Endodermal cell (in vitro differentiated cells): ENCODE measurements around the gene CAMTA1. TPM values are rescaled to one million over a fixed set of nuclear protein-coding genes. Genes with fewer than 3 reads are reported as not detected.

Experiments used
- DNase-seq: peaks from one replicate; pipeline ENCODE4 v3.0.0-alpha.2; 2017
- H3K27ac ChIP-seq: 2 replicates; pipeline ENCODE4 v1.5.1; 2013; ENCODE audit warnings: mild to moderate bottlenecking, low read depth, low read length, moderate library complexity
- H3K27me3 ChIP-seq: 2 replicates; pipeline ENCODE4 v1.6.1; 2013; ENCODE audit warnings: mild to moderate bottlenecking, low read length, moderate library complexity; ENCODE audit not compliant: insufficient read depth, control insufficient read depth, poor library complexity, severe bottlenecking
- H3K36me3 ChIP-seq: 2 replicates; pipeline ENCODE4 v1.7.0; 2013; ENCODE audit warnings: mild to moderate bottlenecking, low read length, moderate library complexity; ENCODE audit not compliant: control insufficient read depth, insufficient read depth
- H3K4me1 ChIP-seq: one replicate; pipeline ENCODE4 v1.7.0; 2013; ENCODE audit warnings: low read length; ENCODE audit not compliant: control insufficient read depth, insufficient read depth
- H3K4me3 ChIP-seq: 2 replicates; pipeline ENCODE4 v1.5.1; 2013; ENCODE audit warnings: mild to moderate bottlenecking, low read length, moderate library complexity
- H3K9ac ChIP-seq: 2 replicates; pipeline ENCODE4 v1.6.1; 2013; ENCODE audit warnings: mild to moderate bottlenecking, low read length, moderate library complexity; ENCODE audit not compliant: poor library complexity, severe bottlenecking; ENCODE audit errors: extremely low read depth
- H3K9me3 ChIP-seq: 2 replicates; pipeline ENCODE4 v1.6.1; 2013; ENCODE audit warnings: mild to moderate bottlenecking, low read length, moderate library complexity; ENCODE audit not compliant: control insufficient read depth
- H3K27ac Mint-ChIP-seq: 2 replicates; pipeline ENCODE4 v1.8.0; 2020; ENCODE audit warnings: mixed read lengths
- H3K27me3 Mint-ChIP-seq: 2 replicates; pipeline ENCODE4 v1.8.0; 2021; ENCODE audit warnings: mild to moderate bottlenecking, mixed read lengths; ENCODE audit not compliant: insufficient read depth
- H3K36me3 Mint-ChIP-seq: 2 replicates; pipeline ENCODE4 v1.8.0; 2020; ENCODE audit warnings: low read depth, mixed read lengths
- H3K4me1 Mint-ChIP-seq: 2 replicates; pipeline ENCODE4 v1.8.0; 2020; ENCODE audit warnings: mixed read lengths
- H3K4me3 Mint-ChIP-seq: 2 replicates; pipeline ENCODE4 v1.8.0; 2020; ENCODE audit warnings: mild to moderate bottlenecking, moderate library complexity, mixed read lengths
- H3K9me3 Mint-ChIP-seq: 2 replicates; pipeline ENCODE4 v1.8.0; 2020; ENCODE audit warnings: mild to moderate bottlenecking, mixed read lengths
- WGBS, 2 experiments: methylation state at CpG; one replicate each; pipeline versions ENCODE4 v1.1.5 to v1.1.7; 2013; ENCODE audit warnings: missing lambda C conversion rate in 2 of 2, mixed read lengths in 1 of 2; ENCODE audit not compliant: insufficient coverage in 1 of 2, insufficient read length in 1 of 2; 5-methylcytosine and 5-hydroxymethylcytosine counted together
- total RNA-seq, 2 donors: library from RNA; stranded (reverse); fragmentation: NEBNext Ultra II Directional in 1 of 2; extraction: Animal tissue kit (Norgen Biotek cat#: 25700) in 1 of 2; gene quantifications; 2 replicates in 1 of 2; 3 replicates in 1 of 2; pipeline ENCODE4 v1.2.1, GENCODE V29; 2021
- TF ChIP-seq, protein P1 (sequence below): fragments of 200-600 bp; sonication (generic); conservative IDR thresholded peaks from 2 replicates; pipeline ENCODE4 v1.5.0; 2021; ENCODE audit warnings: antibody characterized with exemption, mild to moderate bottlenecking

The CAMTA1 gene
- total RNA-seq, 2 donors from 2014 or later = 123 to 137 TPM

DNA sequence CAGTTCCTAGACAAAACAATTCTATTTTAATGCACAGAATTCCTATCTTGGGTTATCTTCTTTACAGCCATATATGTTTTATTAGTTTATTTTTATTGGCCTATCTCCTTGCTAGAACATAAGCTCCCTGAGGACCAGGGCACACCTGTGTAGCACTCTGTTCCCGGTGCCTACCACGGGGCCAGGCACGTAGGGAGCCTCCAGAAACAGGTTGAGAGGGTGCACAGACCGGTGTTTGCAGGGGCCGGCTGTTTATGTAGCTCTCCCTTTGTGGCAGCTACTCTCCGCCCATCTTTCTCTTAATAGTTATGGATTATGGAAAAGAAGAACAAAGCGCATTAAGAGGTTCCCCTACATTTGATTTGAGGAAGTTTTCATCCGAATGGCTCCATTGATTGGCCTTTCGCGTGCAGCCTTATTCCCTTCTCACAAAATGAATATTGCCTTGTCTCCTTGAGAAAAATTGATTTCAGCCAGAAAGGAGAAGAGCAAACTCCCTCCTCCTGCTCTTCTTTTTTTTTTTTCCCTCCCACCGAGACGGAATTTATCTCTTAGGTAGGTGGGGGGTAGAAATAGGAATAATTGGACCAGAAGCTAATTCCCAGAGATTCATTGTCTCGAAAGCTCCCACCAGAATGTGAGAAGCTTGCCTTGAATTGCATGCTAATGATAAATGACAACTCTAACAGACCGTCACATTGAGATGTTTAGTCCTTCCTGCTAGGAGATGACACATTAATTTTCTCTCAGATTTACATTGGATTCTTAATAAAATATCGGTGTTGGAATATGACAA is 447.4 kb downstream of the CAMTA1 start:
- Histone ChIP-seq H3K36me3 (no peaks in the 10 kb centered on the region), H3K4me3 (no peak overlapping the region), H3K27ac (no peak overlapping the region), H3K9ac (no peak overlapping the region), H3K9me3 (no peaks in the 10 kb centered on the region), H3K27me3 (no peaks in the 10 kb centered on the region), H3K4me1 (no peaks in the 10 kb centered on the region)
- Mint-ChIP-seq H3K27me3 (no peaks in the 10 kb centered on the region), H3K4me1 (peaks cover 7% of the 10 kb centered on the region), H3K36me3 (no peaks in the 10 kb centered on the region), H3K4me3 (no peak overlapping the region), H3K9me3 (no peaks in the 10 kb centered on the region), H3K27ac (no peak overlapping the region)
- TF ChIP-seq, protein P1, sequence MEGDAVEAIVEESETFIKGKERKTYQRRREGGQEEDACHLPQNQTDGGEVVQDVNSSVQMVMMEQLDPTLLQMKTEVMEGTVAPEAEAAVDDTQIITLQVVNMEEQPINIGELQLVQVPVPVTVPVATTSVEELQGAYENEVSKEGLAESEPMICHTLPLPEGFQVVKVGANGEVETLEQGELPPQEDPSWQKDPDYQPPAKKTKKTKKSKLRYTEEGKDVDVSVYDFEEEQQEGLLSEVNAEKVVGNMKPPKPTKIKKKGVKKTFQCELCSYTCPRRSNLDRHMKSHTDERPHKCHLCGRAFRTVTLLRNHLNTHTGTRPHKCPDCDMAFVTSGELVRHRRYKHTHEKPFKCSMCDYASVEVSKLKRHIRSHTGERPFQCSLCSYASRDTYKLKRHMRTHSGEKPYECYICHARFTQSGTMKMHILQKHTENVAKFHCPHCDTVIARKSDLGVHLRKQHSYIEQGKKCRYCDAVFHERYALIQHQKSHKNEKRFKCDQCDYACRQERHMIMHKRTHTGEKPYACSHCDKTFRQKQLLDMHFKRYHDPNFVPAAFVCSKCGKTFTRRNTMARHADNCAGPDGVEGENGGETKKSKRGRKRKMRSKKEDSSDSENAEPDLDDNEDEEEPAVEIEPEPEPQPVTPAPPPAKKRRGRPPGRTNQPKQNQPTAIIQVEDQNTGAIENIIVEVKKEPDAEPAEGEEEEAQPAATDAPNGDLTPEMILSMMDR = no peak
- WGBS, 2 experiments = 95 to 99% methylated on average over 13 to 14 of the region's 15 CpGs
- DNase-seq = no peak

DNA sequence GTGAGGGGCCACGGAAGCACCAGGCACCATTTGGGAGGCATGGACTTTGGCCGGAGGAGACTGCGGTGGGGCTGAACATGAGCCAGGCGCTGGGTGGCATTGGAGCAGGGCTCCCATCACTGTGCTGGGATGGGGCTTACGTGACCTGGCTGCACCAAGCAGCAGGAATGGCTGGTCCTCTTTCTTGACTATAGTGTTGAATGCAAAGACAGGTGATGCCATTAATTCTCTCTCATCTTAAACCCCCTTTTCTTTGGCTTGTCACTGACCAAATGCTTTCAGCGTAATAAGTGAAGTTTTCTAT is 447.9 kb downstream of the CAMTA1 start:
- Mint-ChIP-seq H3K36me3 (no peaks in the 10 kb centered on the region), H3K4me3 (no peak overlapping the region), H3K27ac (no peak overlapping the region), H3K27me3 (no peaks in the 10 kb centered on the region), H3K4me1 (peaks cover 7% of the 10 kb centered on the region), H3K9me3 (no peaks in the 10 kb centered on the region)
- DNase-seq = no peak
- no peak overlapping the region for H3K27ac ChIP-seq
- 93% methylated on average over 3 to 6 of the region's 6 CpGs for WGBS, 2 experiments
- TF ChIP-seq, protein P1 = no peak
- H3K9me3 ChIP-seq = no peaks in the 10 kb centered on the region
- no peaks in the 10 kb centered on the region for H3K27me3 ChIP-seq
- no peaks in the 10 kb centered on the region for H3K36me3 ChIP-seq
- no peak overlapping the region for H3K4me3 ChIP-seq
- H3K9ac ChIP-seq = no peak overlapping the region
- no peaks in the 10 kb centered on the region for H3K4me1 ChIP-seq

DNA sequence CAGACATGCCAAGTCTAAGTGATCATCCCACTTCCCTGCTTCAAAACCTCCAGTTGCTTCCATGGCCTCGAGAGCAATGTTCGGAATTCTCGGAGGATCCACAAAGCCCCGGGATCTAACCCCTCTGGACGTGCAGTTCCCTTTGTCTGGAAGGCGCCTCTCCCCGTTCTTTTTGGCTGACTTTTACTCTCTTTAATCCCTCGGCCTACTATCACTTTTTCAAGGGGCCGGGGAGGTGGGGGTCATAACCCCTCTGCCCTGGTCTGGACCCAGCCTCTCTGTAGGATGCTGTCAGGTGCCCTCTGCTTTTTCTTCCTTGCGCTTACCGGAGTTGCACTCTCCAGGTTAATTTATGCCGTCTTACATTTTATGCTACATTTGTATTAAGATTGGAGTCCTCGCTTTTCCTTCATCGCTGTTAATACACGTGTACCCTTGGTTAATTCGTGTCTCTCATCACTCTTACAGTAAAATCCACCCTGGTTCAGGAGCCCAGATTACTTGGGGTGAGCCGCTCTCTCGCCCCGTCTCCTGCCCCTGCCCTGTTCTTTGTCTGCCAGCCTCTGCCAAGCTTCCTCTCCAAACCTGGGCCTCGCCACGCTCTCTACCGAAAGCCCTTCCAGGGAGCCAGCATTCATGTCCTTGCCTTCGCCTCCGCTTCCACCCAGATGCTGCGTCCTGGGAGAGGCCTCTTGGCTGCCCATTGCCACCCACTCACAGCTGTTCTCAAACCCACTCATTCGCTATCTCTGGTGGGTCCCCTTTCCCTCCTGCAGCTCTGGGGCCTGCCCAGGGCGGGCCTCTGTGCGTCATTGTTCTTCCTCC is 448.6 kb downstream of the CAMTA1 start:
- no peak overlapping the region for H3K27ac Mint-ChIP-seq
- H3K36me3 Mint-ChIP-seq = no peaks in the 10 kb centered on the region
- 93% methylated on average over 23 to 28 of the region's 28 CpGs for WGBS, 2 experiments

More for the DNA sequence above, 448.6 kb downstream of the CAMTA1 start:
- H3K9me3 ChIP-seq = no peaks in the 10 kb centered on the region
- no peak overlapping the region for H3K27ac ChIP-seq
- no peaks in the 10 kb centered on the region for H3K27me3 Mint-ChIP-seq
- no peak overlapping the region for H3K4me3 Mint-ChIP-seq
- no peak overlapping the region for H3K9ac ChIP-seq
- H3K9me3 Mint-ChIP-seq = no peaks in the 10 kb centered on the region
- H3K36me3 ChIP-seq = no peaks in the 10 kb centered on the region
- DNase-seq = no peak
- H3K4me1 ChIP-seq = no peaks in the 10 kb centered on the region
- peaks cover 7% of the 10 kb centered on the region for H3K4me1 Mint-ChIP-seq
- H3K4me3 ChIP-seq = no peak overlapping the region
- no peaks in the 10 kb centered on the region for H3K27me3 ChIP-seq
- TF ChIP-seq, protein P1 = no peak
